Measurements from ENCODE around the gene LRRC42.
A peak's percentile ranks its signal among the peaks of the same experiment; 100 is the strongest.

LRRC42 gene

DNA sequence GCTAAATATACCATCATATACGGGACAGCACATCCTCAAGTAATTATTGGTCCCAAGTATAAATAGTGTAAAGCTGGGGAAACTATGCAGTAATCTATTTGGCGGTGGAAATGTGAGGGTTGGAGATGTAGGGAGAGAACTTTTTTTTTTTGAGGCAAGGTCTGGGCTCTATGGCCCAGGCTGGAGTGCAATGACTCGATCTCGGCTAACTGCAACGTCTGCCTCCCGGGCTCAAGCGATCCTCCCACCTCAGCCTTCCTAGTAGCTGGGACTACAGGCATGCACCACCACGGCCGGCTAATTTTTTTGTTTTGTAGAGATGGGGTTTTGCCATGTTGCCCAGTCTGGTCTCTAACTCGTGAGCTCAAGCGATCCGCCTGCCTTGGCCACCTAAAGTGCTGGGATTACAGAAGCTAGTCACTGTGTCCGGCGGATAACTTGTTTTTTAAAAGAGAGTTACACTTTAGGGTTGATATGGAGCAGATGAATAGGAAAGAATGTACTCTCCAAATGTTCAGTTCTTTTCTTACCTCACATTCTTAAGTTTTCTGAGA, 2.6 kb upstream of the LRRC42 start:
- TF ChIP-seq, protein P1, sequence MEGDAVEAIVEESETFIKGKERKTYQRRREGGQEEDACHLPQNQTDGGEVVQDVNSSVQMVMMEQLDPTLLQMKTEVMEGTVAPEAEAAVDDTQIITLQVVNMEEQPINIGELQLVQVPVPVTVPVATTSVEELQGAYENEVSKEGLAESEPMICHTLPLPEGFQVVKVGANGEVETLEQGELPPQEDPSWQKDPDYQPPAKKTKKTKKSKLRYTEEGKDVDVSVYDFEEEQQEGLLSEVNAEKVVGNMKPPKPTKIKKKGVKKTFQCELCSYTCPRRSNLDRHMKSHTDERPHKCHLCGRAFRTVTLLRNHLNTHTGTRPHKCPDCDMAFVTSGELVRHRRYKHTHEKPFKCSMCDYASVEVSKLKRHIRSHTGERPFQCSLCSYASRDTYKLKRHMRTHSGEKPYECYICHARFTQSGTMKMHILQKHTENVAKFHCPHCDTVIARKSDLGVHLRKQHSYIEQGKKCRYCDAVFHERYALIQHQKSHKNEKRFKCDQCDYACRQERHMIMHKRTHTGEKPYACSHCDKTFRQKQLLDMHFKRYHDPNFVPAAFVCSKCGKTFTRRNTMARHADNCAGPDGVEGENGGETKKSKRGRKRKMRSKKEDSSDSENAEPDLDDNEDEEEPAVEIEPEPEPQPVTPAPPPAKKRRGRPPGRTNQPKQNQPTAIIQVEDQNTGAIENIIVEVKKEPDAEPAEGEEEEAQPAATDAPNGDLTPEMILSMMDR (IDR thresholded peaks at IDR 0.05; ENCODE audit: low read depth, low read length, missing control alignments) = no peak
- H3K36me3 ChIP-seq (replicated peaks) = no peaks in the 10 kb centered on the region
- DNase-seq = no peak
- no peak overlapping the region for H3K27ac ChIP-seq
- in situ Hi-C loops (cut with HindIII; ENCODE audit: low pct_ligation_motif_present, low sequenced_read_pairs) = no loop called here
- no peaks in the 10 kb centered on the region for H3K27me3 ChIP-seq (replicated peaks)
- H3K4me3 ChIP-seq (ENCODE audit: low read depth, low read length) = no peak overlapping the region

DNA sequence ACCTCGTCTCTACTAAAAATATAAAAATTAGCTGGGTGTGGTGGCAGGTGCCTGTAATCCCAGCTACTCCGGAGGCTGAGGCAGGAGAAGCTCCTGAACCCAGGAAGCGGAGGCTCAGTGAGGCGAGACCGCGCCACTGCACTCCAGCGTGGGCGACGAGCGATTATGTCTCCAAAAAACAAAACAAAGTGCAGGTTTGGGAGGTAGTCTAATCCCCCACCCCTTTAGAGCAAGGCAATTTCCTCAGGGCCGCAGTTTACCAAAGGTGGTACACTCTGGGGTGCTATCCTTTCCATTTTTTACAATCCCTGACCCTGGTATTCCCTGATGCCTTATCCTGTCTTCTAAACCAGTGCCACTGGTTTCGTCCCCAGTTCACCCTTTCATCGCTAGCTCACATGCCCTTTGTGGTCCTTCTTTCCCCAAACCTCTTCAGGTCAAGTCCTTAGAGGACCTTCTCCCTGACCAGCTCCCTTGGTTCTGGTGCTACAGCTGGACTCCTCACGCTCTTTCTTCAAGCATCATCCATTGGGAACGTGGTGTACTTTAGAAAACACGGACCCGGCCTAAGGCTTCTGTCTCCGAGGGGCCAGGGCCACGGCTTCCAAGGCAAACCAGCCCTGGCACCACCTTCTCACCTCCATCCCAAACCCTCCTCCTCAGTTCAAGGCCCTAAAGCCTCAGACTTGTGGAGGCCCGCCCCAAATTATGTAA, 1.5 kb upstream of the LRRC42 start:
- TF ChIP-seq, protein P1 (IDR thresholded peaks at IDR 0.05; ENCODE audit: low read depth, low read length, missing control alignments) = no peak
- Histone ChIP-seq H3K27me3 (replicated peaks) (no peaks in the 10 kb centered on the region), H3K36me3 (replicated peaks) (no peaks in the 10 kb centered on the region), H3K27ac (peak overlapping the region; percentile 76), H3K4me3 (ENCODE audit: low read depth, low read length) (peak overlapping the region; percentile 97)
- DNase-seq = no peak
- in situ Hi-C loops (cut with HindIII; ENCODE audit: low pct_ligation_motif_present, low sequenced_read_pairs) = no loop called here

DNA sequence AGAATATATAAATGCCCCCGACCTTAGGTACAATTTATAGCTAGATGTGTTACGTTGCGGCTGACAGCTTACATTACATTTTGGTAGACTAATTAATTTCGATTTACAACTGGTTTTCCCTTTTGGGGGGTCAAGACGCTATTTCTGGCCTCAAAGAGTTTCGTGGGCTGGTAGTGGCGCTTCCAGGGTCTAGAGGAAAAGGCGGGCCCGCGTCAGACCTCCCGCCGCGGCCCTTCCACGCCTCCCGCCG, 1.0 kb upstream of the LRRC42 start:
- Histone ChIP-seq H3K4me3 (ENCODE audit: low read depth, low read length) (peak overlapping the region; percentile 97), H3K36me3 (replicated peaks) (no peaks in the 10 kb centered on the region), H3K27me3 (replicated peaks) (no peaks in the 10 kb centered on the region), H3K27ac (peak overlapping the region; percentile 76)
- DNase-seq = no peak
- in situ Hi-C loops (cut with HindIII; ENCODE audit: low pct_ligation_motif_present, low sequenced_read_pairs) = no loop called here
- TF ChIP-seq, protein P1 (IDR thresholded peaks at IDR 0.05; ENCODE audit: low read depth, low read length, missing control alignments) = no peak

DNA sequence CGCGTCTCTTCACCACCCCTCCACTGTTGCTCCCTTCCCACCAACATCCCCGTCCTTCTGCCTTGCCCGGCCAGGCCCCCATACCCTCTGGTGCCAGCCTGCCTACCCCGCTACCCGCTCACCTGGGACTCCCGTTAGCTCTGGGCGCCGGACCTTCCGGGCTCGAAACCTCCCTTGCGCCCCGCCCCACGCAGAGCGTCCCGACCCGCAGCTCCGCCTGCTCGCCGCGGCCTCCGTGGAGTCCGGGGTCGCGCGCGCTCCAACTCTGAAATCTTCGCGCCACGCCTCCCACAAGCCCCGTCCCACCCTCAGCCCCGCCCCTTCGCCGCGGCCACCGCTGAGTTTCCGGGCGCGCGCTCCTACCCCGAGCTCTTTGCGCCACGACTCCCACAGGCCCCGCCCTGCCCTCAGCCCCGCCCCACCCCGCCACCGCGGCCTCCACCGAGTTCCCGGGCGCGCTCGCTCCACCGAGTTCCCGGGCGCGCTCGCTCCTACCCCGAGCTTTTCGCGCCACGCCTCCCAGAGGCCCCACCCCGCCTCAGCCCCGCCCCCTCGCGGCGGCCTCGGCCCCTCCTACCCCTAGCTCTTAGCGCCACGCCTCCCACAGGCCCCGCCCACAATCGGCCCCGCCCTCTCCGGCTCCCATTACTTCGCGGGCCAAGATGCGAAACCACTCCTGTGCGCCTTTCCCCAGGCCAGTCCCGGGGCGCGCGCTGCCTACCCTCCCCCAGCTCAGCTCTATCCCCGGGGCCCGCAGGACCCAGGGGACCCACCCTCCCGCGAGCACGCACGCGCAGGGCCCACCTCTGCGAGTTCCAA, 508 bp upstream of the LRRC42 start, which contains the start of gene IFT25:
Gene IFT25 (minus strand): TSS at position 267 of the 819 bp plus-strand sequence. CDS start 5,617 bp downstream, outside the sequence.
- Histone ChIP-seq H3K27ac (peak within 1 kb of the TSS; percentile 79), H3K36me3 (replicated peaks) (no peaks in the 10 kb centered on the region), H3K27me3 (replicated peaks) (no peaks in the 10 kb centered on the region), H3K4me3 (ENCODE audit: low read depth, low read length) (peak within 1 kb of the TSS; percentile 97)
- in situ Hi-C loops (cut with HindIII; ENCODE audit: low pct_ligation_motif_present, low sequenced_read_pairs) = no loop called here
- TF ChIP-seq, protein P1 (IDR thresholded peaks at IDR 0.05; ENCODE audit: low read depth, low read length, missing control alignments) = no peak
- DNase-seq = peak; percentile 94

DNA sequence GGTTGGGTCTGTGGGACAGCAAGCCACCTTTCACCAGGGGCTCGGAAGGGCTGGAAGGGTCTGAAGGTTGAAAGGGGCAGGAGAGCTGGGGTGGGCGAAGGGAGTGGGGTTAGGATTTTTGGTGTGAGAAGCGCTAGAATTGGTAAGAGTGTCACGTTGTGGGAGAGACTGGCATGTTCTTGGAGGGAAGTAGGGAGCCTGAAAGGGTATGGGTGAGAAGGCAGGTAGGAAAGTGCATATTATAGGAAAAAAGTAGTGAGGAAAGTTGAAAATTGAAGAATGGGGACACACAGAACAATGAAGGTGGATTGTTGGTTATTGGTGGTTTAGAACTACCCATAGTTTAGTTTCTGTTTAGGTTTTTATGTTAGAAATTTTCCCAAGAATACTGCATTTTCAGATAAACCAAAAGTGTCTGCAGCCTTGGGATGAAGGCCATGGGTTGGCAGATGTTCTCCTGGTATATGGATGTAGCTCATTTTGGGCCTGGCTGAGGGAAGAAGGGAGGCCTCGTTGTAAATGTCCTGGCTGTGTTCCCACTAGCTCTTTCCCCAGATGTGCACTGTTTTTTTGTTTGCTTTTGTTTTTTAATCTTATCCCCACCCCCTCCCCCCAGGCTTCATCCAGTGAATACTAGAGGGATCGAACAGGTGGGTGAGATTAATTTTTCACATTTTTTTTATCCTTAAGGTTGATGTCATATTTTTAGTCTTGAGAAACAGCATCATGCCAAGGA, 1.2 kb downstream of the LRRC42 start:
- H3K36me3 ChIP-seq (replicated peaks) = peaks cover 6% of the 10 kb centered on the region
- H3K27ac ChIP-seq = no peak overlapping the region
- TF ChIP-seq, protein P1 (IDR thresholded peaks at IDR 0.05; ENCODE audit: low read depth, low read length, missing control alignments) = no peak
- H3K4me3 ChIP-seq (ENCODE audit: low read depth, low read length) = peak overlapping the region; percentile 97
- H3K27me3 ChIP-seq (replicated peaks) = no peaks in the 10 kb centered on the region
- in situ Hi-C loops (cut with HindIII; ENCODE audit: low pct_ligation_motif_present, low sequenced_read_pairs) = no loop called here
- DNase-seq = no peak

Measured in brain microvascular endothelial cell (primary cell).